Activated CD4-positive, alpha-beta T cell treated with anti-CD3 and anti-CD28 coated beads, Interleukin-2, amount 50 U/mL, for 24 hours (primary cell): Measurements from ENCODE around the gene DNAJB13.
"Not testable (repeated sequence)": the region's sequence is repeated elsewhere in the genome, so short reads cannot be mapped to it uniquely, and the experiment has no call there.

ENCODE experiments used
- DNase-seq, 2 donors: peaks; one replicate each; pipeline ENCODE4 v3.0.0-alpha.2; 2020; ENCODE audit warnings: low read depth in 1 of 2, low spot score in 1 of 2

DNAJB13 gene

GRCh38 chr11:73950869-73951710 lies at the start of gene DNAJB13:
DNAJB13 (plus strand) TSS chr11:73951026; CDS start chr11:73951070, 44 bp downstream.
- no peak for DNase-seq

DNA sequence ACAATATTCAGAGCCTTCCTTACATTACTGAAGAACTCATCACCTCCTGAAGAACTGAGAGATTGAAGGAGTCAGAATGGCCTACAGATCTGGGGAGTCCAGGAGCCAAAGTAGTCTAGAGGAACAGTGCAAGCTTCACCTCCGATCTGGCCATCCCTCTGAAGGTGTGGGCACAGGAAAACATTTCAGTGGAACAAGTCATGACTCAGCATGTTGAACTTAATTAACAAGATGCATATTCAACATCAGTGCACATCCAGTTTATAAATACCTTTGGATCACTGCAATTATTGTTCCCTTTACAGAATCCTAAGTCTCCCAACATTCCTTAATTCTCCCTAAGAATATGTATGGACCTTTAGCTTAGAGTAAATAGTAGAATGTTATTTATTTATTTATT lies 48.5 kb upstream of the DNAJB13 start:
- no peak for DNase-seq

- no peak for DNase-seq
These were observed 43.6 kb upstream of the DNAJB13 start for GRCh38 chr11:73907191-73907590.

- no peak for DNase-seq
These were observed 38.8 kb upstream of the DNAJB13 start for GRCh38 chr11:73912026-73912425.

- DNase-seq, result no peak
These were observed 37.4 kb upstream of the DNAJB13 start for GRCh38 chr11:73913472-73913871.

DNA sequence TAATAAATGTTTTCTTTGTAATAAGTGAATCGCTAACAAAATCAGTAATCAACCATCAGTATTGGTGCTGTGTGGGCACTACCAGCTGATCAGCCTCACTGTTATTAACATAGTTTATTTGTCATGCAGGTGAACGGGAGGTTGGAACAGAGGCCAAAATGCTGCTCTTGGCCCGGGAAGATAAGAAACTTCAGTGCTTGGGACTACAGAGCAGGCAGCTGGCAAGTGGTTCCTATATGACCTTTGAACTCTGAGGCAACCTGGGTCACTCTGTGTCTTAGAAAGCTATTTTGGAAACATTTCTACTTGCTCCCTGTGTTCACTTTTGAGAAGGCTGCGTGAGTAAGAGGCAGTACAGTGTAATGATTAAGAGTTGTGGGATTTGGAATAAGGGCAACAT lies 36.5 kb upstream of the DNAJB13 start:
- DNase-seq, result no peak

DNA sequence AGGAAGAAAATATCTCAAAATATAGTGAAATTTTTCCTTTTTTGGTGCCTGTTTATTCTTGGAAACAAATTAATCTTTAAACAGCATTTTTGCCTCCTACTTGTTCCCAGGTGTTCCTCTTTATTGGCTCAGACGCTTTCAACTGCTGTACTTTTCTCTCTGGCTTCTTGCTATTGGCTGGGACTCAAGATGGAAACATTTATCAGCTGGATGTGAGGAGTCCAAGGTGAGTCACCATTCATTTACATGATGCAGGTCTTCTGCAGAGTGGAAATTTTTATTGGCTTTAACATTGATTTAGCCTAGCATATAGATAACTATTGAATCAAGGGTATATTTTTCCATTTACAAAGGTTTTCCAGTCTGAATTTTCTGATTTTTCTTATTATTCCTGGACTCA lies 34.4 kb upstream of the DNAJB13 start:
- DNase-seq, result no peak

GRCh38 chr11:73921180-73921579 lies 29.6 kb upstream of the DNAJB13 start:
- DNase-seq, result no peak

GRCh38 chr11:73929388-73929787 lies 21.4 kb upstream of the DNAJB13 start:
- DNase-seq, result no peak

- no peak for DNase-seq
These were observed 19.7 kb upstream of the DNAJB13 start for GRCh38 chr11:73931039-73931645.

- DNase-seq, result no peak
These were observed 18.9 kb upstream of the DNAJB13 start for GRCh38 chr11:73931951-73932350.

- DNase-seq, result no peak
These were observed 18.0 kb upstream of the DNAJB13 start for GRCh38 chr11:73932781-73933180.

GRCh38 chr11:73936047-73936446 lies 14.8 kb upstream of the DNAJB13 start:
- not testable (repeated sequence) for DNase-seq

GRCh38 chr11:73939096-73939495 lies 11.7 kb upstream of the DNAJB13 start:
- DNase-seq, result no peak

DNA sequence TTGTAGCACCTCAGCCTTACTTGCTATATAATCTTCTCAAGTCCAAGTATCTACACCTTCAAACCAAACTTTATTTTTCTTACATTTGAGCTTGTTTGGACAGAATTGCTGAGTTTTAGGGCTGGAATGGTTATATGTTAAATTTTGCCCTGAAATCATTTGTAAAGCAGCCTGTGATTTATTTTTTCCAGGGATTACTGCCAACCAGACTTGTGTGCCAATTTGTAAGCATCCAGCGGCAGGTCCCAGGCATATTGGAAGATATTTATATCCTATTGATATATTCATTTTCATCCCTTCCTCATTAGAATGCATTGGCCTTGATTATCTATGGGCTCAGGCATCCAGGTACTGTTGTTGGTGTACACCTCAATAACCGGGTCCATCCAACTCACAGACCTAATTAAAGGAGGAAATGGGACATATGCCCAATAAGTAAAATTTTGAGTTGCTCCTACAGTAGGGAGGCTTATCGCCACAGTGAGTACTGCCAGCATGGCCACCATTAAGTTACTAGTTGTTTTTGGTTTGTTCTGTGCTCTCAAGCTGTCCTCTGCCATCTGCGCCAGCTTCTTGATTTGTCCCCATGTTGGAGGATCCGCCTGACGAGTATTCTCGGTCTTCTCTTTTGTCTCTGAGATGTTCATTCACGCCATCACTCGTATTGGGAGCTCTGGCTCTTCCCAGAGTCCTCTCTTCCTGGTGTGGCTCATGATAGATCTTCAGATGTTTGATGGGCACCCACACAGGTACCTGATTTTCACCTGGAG lies 9.8 kb upstream of the DNAJB13 start:
- no peak for DNase-seq

GRCh38 chr11:73942010-73942409 lies 8.8 kb upstream of the DNAJB13 start:
- no peak for DNase-seq

DNA sequence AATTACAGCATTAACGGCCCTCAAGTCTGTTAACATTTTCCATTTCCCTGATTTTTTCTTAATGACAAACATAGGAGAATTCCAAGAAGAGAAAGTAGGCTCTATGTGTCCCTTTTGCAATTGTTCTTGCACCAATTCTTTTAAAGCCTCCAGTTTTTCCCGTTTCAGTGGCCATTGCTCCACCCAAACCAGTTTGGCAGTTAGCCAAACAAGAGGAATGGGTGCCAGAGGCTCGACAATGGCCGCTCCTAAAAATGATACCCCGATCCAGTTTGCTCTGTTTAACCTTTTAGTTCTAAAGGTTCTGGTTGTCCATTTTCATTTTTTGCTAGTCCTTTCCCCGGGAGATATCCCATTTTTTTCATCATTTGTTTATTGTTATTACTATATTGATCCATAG lies 6.7 kb upstream of the DNAJB13 start:
- no peak for DNase-seq

DNA sequence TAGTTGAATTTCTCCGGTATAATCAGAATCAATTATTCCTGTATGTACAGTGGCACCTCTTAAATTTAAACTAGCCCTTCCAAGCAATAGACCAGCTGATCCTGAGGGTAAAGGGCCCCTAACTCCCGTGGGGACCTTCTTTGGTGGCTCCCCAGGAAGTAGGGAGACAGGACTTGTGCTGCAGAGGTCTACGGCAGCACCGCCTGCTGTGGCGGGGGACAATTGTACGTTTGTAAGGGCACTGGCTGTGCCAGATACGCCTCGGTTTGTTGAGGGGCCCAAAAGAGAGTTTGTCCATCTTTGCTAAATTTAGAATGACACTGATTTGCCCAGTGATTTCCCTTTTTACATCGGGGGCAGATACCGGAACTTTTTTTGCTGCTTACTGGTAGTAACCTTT lies 5.9 kb upstream of the DNAJB13 start:
- no peak for DNase-seq

- DNase-seq, result no peak
These were observed 5.4 kb upstream of the DNAJB13 start for GRCh38 chr11:73945396-73945795.

DNA sequence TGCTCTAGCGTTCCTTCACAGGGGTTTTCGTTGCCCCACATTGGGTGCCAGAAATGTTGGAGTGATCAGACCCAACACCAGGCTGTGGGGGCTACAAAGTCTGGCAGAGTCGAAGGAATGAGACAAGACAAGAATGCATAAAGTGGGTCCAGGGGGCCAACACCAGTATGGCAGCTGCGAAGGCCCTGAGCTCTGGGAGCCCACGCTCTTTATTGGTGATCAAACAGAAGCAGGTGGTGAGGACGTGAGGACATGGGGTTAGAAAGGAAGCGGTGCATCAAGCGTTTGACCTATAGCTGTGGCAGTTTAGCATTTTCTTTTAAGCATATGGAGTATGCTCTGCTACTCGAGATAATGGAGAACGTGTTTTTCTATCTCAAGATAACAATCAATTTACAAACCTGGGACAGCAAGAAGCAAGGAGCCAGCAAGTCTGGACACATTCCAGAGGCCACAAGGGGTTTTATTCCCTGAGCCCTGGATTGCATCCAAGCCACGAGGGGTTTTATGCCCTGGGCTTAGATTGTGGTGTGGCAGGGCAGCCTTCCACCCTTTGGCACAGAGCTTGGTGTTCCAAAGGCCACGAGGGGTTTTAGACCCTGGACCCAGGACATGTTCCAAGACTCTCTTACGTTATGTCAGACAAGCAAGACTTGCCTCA lies 3.9 kb upstream of the DNAJB13 start:
- no peak for DNase-seq

- no peak for DNase-seq
These were observed 1.6 kb upstream of the DNAJB13 start for GRCh38 chr11:73949246-73949645.
